VCaP (cell line): ENCODE data around the gene MSLN.

Source experiments
- H3K27ac ChIP-seq: fragments of 450-650 bp; 2 replicates; pipeline ENCODE4 v1.5.1; 2017
- CTCF ChIP-seq: fragments of 450-650 bp; conservative IDR thresholded peaks from 2 replicates; pipeline ENCODE4 v1.5.1; 2017; ENCODE audit warnings: mild to moderate bottlenecking, moderate library complexity

MSLN gene

DNA sequence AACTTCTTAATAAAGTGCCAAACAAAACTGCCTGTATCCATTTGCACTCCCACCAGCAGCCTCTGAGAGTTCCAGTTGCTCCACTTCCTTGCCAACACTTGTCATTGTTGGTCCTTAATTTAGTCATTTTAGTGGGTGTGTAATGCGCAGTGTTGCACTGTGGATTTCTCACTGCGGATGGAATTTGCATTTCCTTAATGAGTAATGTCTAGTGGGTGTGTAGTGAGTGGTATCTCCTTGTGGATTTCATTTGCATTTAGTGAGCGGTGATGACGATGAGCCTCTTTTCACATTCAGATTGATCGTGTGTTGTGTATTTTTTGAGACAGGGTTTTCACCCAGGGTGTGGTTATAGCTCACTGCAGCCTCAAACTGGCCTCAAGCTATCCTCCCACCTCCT lies 4.1 kb upstream of the MSLN start:
- no peak for TF ChIP-seq CTCF
- H3K27ac ChIP-seq, result no peak overlapping the region

- TF ChIP-seq CTCF, result no peak
- H3K27ac ChIP-seq, result no peak overlapping the region
Measured at GRCh38 chr16:759110-759910, 1.2 kb upstream of the MSLN start.

- no peak overlapping the region for H3K27ac ChIP-seq
- TF ChIP-seq CTCF, result no peak
Measured at GRCh38 chr16:760065-760464, 469 bp upstream of the MSLN start.

- H3K27ac ChIP-seq, result no peak overlapping the region
- TF ChIP-seq CTCF, result no peak
Measured at GRCh38 chr16:761625-762513, 1.3 kb downstream of the MSLN start.

- no peak for TF ChIP-seq CTCF
- no peak overlapping the region for H3K27ac ChIP-seq
Measured at GRCh38 chr16:762595-763268, 2.2 kb downstream of the MSLN start.

GRCh38 chr16:763369-764183 lies 3.0 kb downstream of the MSLN start:
- no peak for TF ChIP-seq CTCF
- H3K27ac ChIP-seq, result no peak overlapping the region
